HL-60 (cell line): Measurements from ENCODE around the gene USP47.
A peak's percentile ranks its signal among the peaks of the same experiment; 100 is the strongest.

Experiments
- CTCF ChIP-seq: IDR thresholded peaks from one replicate; pipeline ENCODE4 v1.5.1; 2011; ENCODE audit warnings: low read length, control low read depth, inconsistent platforms; ENCODE audit not compliant: insufficient read depth
- GABPA ChIP-seq: IDR thresholded peaks from 2 replicates; pipeline ENCODE4 v1.6.1; 2012; ENCODE audit warnings: low read depth
- POLR2AphosphoS5 ChIP-seq: IDR thresholded peaks from 2 replicates; pipeline ENCODE4 v1.6.1; 2012; ENCODE audit warnings: low read depth
- REST ChIP-seq: IDR thresholded peaks from 2 replicates; pipeline ENCODE4 v1.6.1; 2012; ENCODE audit warnings: low read depth; ENCODE audit not compliant: insufficient replicate concordance

GRCh38 chr11:11848891-11849746 lies 7.3 kb downstream of the USP47 start:
- TF ChIP-seq CTCF (peak; percentile 65), POLR2AphosphoS5 (no peak), REST (no peak), GABPA (0 out of 2 replicates have a peak, but pooled peaks have one; percentile 14)
